Neural progenitor cell (in vitro differentiated cells): ENCODE measurements around the gene PCYT1A. TPM values are rescaled to one million over a fixed set of nuclear protein-coding genes. Genes with fewer than 3 reads are reported as not detected.
A peak's percentile ranks its signal among the peaks of the same experiment; 100 is the strongest.

ENCODE experiments used
- DNase-seq: peaks from one replicate; pipeline ENCODE4 v3.0.0-alpha.2; 2016; ENCODE audit warnings: low spot score
- H2AFZ ChIP-seq: fragments of 200-600 bp; sonication (generic); replicated peaks from 2 replicates; pipeline ENCODE4 v1.6.1; 2016; ENCODE audit warnings: antibody characterized with exemption
- H3F3A ChIP-seq: fragments of 200-600 bp; sonication (generic); 2 replicates; pipeline ENCODE4 v1.6.1; 2016; ENCODE audit warnings: antibody characterized with exemption, low read depth
- H3K27ac ChIP-seq: fragments of 200-600 bp; sonication (generic); 2 replicates; pipeline ENCODE4 v1.5.1; 2016; ENCODE audit warnings: mild to moderate bottlenecking
- H3K27me3 ChIP-seq: fragments of 200-600 bp; sonication (generic); 2 replicates; pipeline ENCODE4 v1.6.1; 2016; ENCODE audit warnings: mild to moderate bottlenecking, moderate library complexity
- H3K36me3 ChIP-seq: fragments of 200-600 bp; sonication (generic); 2 replicates; pipeline ENCODE4 v1.5.1; 2016
- H3K4me1 ChIP-seq: fragments of 200-600 bp; sonication (generic); 2 replicates; pipeline ENCODE4 v1.6.1; 2016; ENCODE audit warnings: mixed run types
- H3K4me2 ChIP-seq: fragments of 200-600 bp; sonication (generic); 2 replicates; pipeline ENCODE4 v1.6.1; 2016
- H3K4me3 ChIP-seq: fragments of 200-600 bp; sonication (generic); 2 replicates; pipeline ENCODE4 v1.5.1; 2016
- H3K79me2 ChIP-seq: fragments of 200-600 bp; sonication (generic); 2 replicates; pipeline ENCODE4 v1.6.1; 2016; ENCODE audit warnings: low read depth
- H3K9ac ChIP-seq: fragments of 200-600 bp; sonication (generic); 2 replicates; pipeline ENCODE4 v1.6.1; 2016
- H3K9me3 ChIP-seq: fragments of 200-600 bp; sonication (generic); 2 replicates; pipeline ENCODE4 v1.5.1; 2016; ENCODE audit warnings: low read depth
- H4K20me1 ChIP-seq: fragments of 200-600 bp; sonication (generic); 2 replicates; pipeline ENCODE4 v1.6.1; 2016; ENCODE audit warnings: low read depth
- H3K27ac Mint-ChIP-seq: 3 replicates; pipeline ENCODE4 v1.8.0; 2021; ENCODE audit warnings: mixed read lengths
- H3K27me3 Mint-ChIP-seq: 2 replicates; pipeline ENCODE4 v1.8.0; 2022; ENCODE audit warnings: low read depth, mild to moderate bottlenecking, inconsistent platforms, moderate library complexity, mixed read lengths; ENCODE audit not compliant: insufficient read depth
- H3K36me3 Mint-ChIP-seq: 3 replicates; pipeline ENCODE4 v1.8.0; 2021; ENCODE audit warnings: mixed read lengths
- H3K4me1 Mint-ChIP-seq: 3 replicates; pipeline ENCODE4 v1.8.0; 2021; ENCODE audit warnings: mixed read lengths
- H3K4me3 Mint-ChIP-seq: 3 replicates; pipeline ENCODE4 v1.8.0; 2021; ENCODE audit warnings: mild to moderate bottlenecking, moderate library complexity, mixed read lengths
- H3K9me3 Mint-ChIP-seq: 3 replicates; pipeline ENCODE4 v1.8.0; 2020; ENCODE audit warnings: mixed read lengths
- EZH2 ChIP-seq: fragments of 200-600 bp; sonication (generic); IDR thresholded peaks from 2 replicates; pipeline ENCODE4 v1.6.1; 2017; ENCODE audit warnings: antibody characterized with exemption, mild to moderate bottlenecking, moderate library complexity
- EZH2phosphoT487 ChIP-seq: fragments of 200-600 bp; sonication (generic); IDR thresholded peaks from 2 replicates; pipeline ENCODE4 v1.6.1; 2017; ENCODE audit warnings: antibody characterized with exemption
- total RNA-seq: library from RNA; depleted of rRNA; stranded (reverse); fragments of >200 nt; gene quantifications from 2 replicates; pipeline ENCODE4 v1.2.3, GENCODE V29; 2015; ENCODE audit warnings: low replicate concordance
- TF ChIP-seq, protein P1 (sequence below): fragments of 200-600 bp; sonication (generic); IDR thresholded peaks from 2 replicates; pipeline ENCODE4 v1.5.1; 2017; ENCODE audit warnings: antibody characterized with exemption, mild to moderate bottlenecking

The PCYT1A gene
- 24.6 and 29.3 TPM in 2 replicates for total RNA-seq

DNA sequence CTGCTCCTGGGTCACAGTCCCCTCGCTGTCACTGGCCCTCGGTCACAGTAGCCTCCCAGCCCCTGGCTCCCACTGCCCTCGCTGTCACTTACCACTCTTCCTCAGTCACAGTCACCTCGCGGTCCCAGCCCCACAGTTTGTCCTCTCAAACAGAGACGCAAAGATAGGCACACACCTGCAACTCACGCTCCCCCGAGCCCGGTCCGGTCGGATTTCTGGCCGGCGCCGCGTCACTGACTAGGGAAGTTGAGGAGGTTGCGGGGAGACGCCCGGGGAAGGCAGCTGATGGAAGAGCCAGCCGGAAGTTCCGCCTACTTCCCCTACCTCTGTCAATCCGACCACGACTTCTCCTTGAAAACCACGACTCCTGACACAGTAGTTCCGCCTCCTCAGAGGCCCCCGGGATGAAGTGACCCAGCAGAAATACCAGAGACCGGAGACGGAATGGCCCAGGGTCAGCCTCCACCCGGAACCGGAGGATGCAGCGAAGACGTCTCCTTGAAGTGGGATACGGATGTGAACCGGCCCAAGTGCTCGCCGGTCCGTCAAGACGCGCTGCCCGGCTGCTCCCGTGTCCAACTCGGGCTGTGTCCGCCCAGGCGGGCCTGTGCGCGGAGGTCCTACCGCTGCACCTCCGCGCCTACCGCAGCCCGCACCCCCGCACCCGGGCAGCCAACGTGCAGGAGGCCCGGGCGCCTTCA is at the start of gene PCYT1A:
PCYT1A (minus strand) TSS at position 287 of the 701 bp plus-strand sequence. CDS start 17,195 bp downstream, outside the sequence.
- no peaks in the 10 kb centered on the region for H3K9me3 Mint-ChIP-seq
- TF ChIP-seq EZH2 (no peak), EZH2phosphoT487 (no peak)
- TF ChIP-seq, protein P1, sequence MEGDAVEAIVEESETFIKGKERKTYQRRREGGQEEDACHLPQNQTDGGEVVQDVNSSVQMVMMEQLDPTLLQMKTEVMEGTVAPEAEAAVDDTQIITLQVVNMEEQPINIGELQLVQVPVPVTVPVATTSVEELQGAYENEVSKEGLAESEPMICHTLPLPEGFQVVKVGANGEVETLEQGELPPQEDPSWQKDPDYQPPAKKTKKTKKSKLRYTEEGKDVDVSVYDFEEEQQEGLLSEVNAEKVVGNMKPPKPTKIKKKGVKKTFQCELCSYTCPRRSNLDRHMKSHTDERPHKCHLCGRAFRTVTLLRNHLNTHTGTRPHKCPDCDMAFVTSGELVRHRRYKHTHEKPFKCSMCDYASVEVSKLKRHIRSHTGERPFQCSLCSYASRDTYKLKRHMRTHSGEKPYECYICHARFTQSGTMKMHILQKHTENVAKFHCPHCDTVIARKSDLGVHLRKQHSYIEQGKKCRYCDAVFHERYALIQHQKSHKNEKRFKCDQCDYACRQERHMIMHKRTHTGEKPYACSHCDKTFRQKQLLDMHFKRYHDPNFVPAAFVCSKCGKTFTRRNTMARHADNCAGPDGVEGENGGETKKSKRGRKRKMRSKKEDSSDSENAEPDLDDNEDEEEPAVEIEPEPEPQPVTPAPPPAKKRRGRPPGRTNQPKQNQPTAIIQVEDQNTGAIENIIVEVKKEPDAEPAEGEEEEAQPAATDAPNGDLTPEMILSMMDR = no peak
- H3K4me3 Mint-ChIP-seq = peak within 1 kb of the TSS; percentile 99
- Histone ChIP-seq H4K20me1 (no peaks in the 10 kb centered on the region), H3K4me2 (peak within 1 kb of the TSS; percentile 84), H3K4me1 (peaks cover 6% of the 10 kb centered on the region), H3K9me3 (no peaks in the 10 kb centered on the region), H2AFZ (peak within 1 kb of the TSS; percentile 94), H3K36me3 (no peaks in the 10 kb centered on the region), H3K27ac (peak within 1 kb of the TSS; percentile 85), H3K4me3 (peak within 1 kb of the TSS; percentile 77), H3K79me2 (peaks cover 32% of the 10 kb centered on the region), H3K9ac (peak within 1 kb of the TSS; percentile 76), H3K27me3 (no peaks in the 10 kb centered on the region), H3F3A (peaks cover 23% of the 10 kb centered on the region)
- peak within 1 kb of the TSS; percentile 98 for H3K27ac Mint-ChIP-seq
- peaks cover 4% of the 10 kb centered on the region for H3K36me3 Mint-ChIP-seq
- H3K27me3 Mint-ChIP-seq = peaks cover 5% of the 10 kb centered on the region
- peaks cover 18% of the 10 kb centered on the region for H3K4me1 Mint-ChIP-seq
- peak; percentile 95 for DNase-seq

- peaks cover 3% of the 10 kb centered on the region for H3K9me3 Mint-ChIP-seq
Measured at GRCh38 chr3:196336319-196337145, 49.0 kb upstream of the PCYT1A start.

GRCh38 chr3:196335503-196335948 is 48.0 kb upstream of the PCYT1A start:
- no peaks in the 10 kb centered on the region for H3F3A ChIP-seq
- H3K27ac Mint-ChIP-seq = no peak overlapping the region

More at GRCh38 chr3:196336319-196337145, 49.0 kb upstream of the PCYT1A start:
- Histone ChIP-seq H3K36me3 (no peaks in the 10 kb centered on the region), H3K79me2 (no peaks in the 10 kb centered on the region), H3K27me3 (no peaks in the 10 kb centered on the region), H3K9ac (no peak overlapping the region), H3K27ac (no peak overlapping the region), H2AFZ (no peak overlapping the region), H4K20me1 (no peaks in the 10 kb centered on the region), H3K4me1 (no peaks in the 10 kb centered on the region), H3K9me3 (no peaks in the 10 kb centered on the region), H3K4me3 (no peak overlapping the region), H3K4me2 (no peak overlapping the region), H3F3A (no peaks in the 10 kb centered on the region)
- no peaks in the 10 kb centered on the region for H3K36me3 Mint-ChIP-seq
- H3K27me3 Mint-ChIP-seq = peaks cover 2% of the 10 kb centered on the region
- no peak overlapping the region for H3K4me3 Mint-ChIP-seq
- no peak overlapping the region for H3K27ac Mint-ChIP-seq
- DNase-seq = no peak
- H3K4me1 Mint-ChIP-seq = peaks cover 3% of the 10 kb centered on the region
- TF ChIP-seq, protein P1 = no peak
- no peak for TF ChIP-seq EZH2phosphoT487
- TF ChIP-seq EZH2 = no peak

More at GRCh38 chr3:196335503-196335948, 48.0 kb upstream of the PCYT1A start:
- H3K4me2 ChIP-seq = no peak overlapping the region
- no peak for DNase-seq
- H3K4me3 ChIP-seq = no peak overlapping the region
- H2AFZ ChIP-seq = no peak overlapping the region
- H3K27me3 ChIP-seq = no peaks in the 10 kb centered on the region
- no peaks in the 10 kb centered on the region for H3K9me3 ChIP-seq
- H4K20me1 ChIP-seq = no peaks in the 10 kb centered on the region
- Mint-ChIP-seq H3K4me1 (peaks cover 3% of the 10 kb centered on the region), H3K4me3 (no peak overlapping the region), H3K9me3 (peaks cover 3% of the 10 kb centered on the region), H3K27me3 (peaks cover 2% of the 10 kb centered on the region), H3K36me3 (no peaks in the 10 kb centered on the region)
- TF ChIP-seq EZH2phosphoT487 (no peak), EZH2 (no peak)
- TF ChIP-seq, protein P1 = no peak
- H3K9ac ChIP-seq = no peak overlapping the region
- H3K79me2 ChIP-seq = no peaks in the 10 kb centered on the region
- no peak overlapping the region for H3K27ac ChIP-seq
- H3K4me1 ChIP-seq = no peaks in the 10 kb centered on the region
- H3K36me3 ChIP-seq = no peaks in the 10 kb centered on the region
